HUES64 (cell line): ENCODE data around the gene TMEM121. TPM values are rescaled to one million over a fixed set of nuclear protein-coding genes. Genes with fewer than 3 reads are reported as not detected.

Experiments used
- H3K27ac ChIP-seq: 2 replicates; pipeline ENCODE4 v1.7.0; 2013; ENCODE audit warnings: low read depth, low read length, inconsistent platforms
- H3K27me3 ChIP-seq: 2 replicates; pipeline ENCODE4 v1.6.1; 2013; ENCODE audit warnings: mild to moderate bottlenecking, low read length; ENCODE audit not compliant: insufficient read depth
- H3K36me3 ChIP-seq: 2 replicates; pipeline ENCODE4 v1.6.1; 2013; ENCODE audit warnings: mild to moderate bottlenecking, low read length; ENCODE audit not compliant: insufficient read depth
- H3K4me1 ChIP-seq: 2 replicates; pipeline ENCODE4 v1.6.1; 2013; ENCODE audit warnings: mild to moderate bottlenecking, low read length, moderate library complexity; ENCODE audit not compliant: insufficient read depth
- H3K4me3 ChIP-seq: 2 replicates; pipeline ENCODE4 v1.5.1; 2013; ENCODE audit warnings: mild to moderate bottlenecking, low read length, moderate library complexity
- H3K9ac ChIP-seq: 2 replicates; pipeline ENCODE4 v1.6.1; 2013; ENCODE audit warnings: mild to moderate bottlenecking, low read depth, low read length
- H3K9me3 ChIP-seq: 2 replicates; pipeline ENCODE4 v1.6.1; 2013; ENCODE audit warnings: low read depth, low read length; ENCODE audit not compliant: insufficient read depth
- WGBS: fragments of 150-250, 120-280 bp; methylation state at CpG from one replicate; pipeline ENCODE4 v1.1.7; 2013; ENCODE audit warnings: missing lambda C conversion rate; 5-methylcytosine and 5-hydroxymethylcytosine counted together
- polyA plus RNA-seq, 2 experiments: library from polyadenylated mRNA; stranded (reverse); fragments of 50-300 nt; gene quantifications; one replicate each; pipeline ENCODE4 v1.2.3, GENCODE V29; 2013

TMEM121 gene
- polyA plus RNA-seq (2013, experiment 1 of 2): 1.0 TPM
- polyA plus RNA-seq (2013, experiment 2 of 2): 1.7 TPM

- Histone ChIP-seq H3K9ac (no peak within 1 kb of the TSS), H3K4me1 (no peaks in the 10 kb centered on the region), H3K9me3 (peaks cover 4% of the 10 kb centered on the region; the same call in 1 of the 2 replicates), H3K4me3 (peak within 1 kb of the TSS; percentile 31), H3K27me3 (peaks cover 53% of the 10 kb centered on the region), H3K27ac (no peak within 1 kb of the TSS), H3K36me3 (no peaks in the 10 kb centered on the region)
- WGBS: 4% methylated on average over 88 of the region's 88 CpGs
Observed at GRCh38 chr14:105525861-105526775, at the start of gene TMEM121. TMEM121 (plus strand) TSS chr14:105526583; CDS start chr14:105528835, 2,252 bp downstream.

- Histone ChIP-seq H3K27ac (no peak overlapping the region), H3K9me3 (no peaks in the 10 kb centered on the region), H3K4me1 (peaks cover 5% of the 10 kb centered on the region), H3K27me3 (peaks cover 73% of the 10 kb centered on the region), H3K36me3 (no peaks in the 10 kb centered on the region), H3K9ac (no peak overlapping the region), H3K4me3 (no peak overlapping the region)
- 70% methylated on average over 16 of the region's 16 CpGs for WGBS
Observed at GRCh38 chr14:105476831-105477659, 49.3 kb upstream of the TMEM121 start.

GRCh38 chr14:105477660-105478397 is 48.6 kb upstream of the TMEM121 start:
- H3K9ac ChIP-seq: no peak overlapping the region
- H3K4me1 ChIP-seq: peaks cover 9% of the 10 kb centered on the region
- H3K27ac ChIP-seq: no peak overlapping the region
- H3K36me3 ChIP-seq: no peaks in the 10 kb centered on the region
- peaks cover 81% of the 10 kb centered on the region for H3K27me3 ChIP-seq
- WGBS: 13% methylated on average over 52 of the region's 56 CpGs
- H3K9me3 ChIP-seq: no peaks in the 10 kb centered on the region
- no peak overlapping the region for H3K4me3 ChIP-seq

- H3K4me3 ChIP-seq: no peak overlapping the region
- no peak overlapping the region for H3K9ac ChIP-seq
- H3K36me3 ChIP-seq: no peaks in the 10 kb centered on the region
- H3K27ac ChIP-seq: no peak overlapping the region
- 6% methylated on average over 73 of the region's 81 CpGs for WGBS
- no peaks in the 10 kb centered on the region for H3K9me3 ChIP-seq
- H3K27me3 ChIP-seq: peaks cover 87% of the 10 kb centered on the region
- peaks cover 9% of the 10 kb centered on the region for H3K4me1 ChIP-seq
Observed at GRCh38 chr14:105478398-105479251, 47.8 kb upstream of the TMEM121 start.

- Histone ChIP-seq H3K36me3 (no peaks in the 10 kb centered on the region), H3K4me1 (peaks cover 9% of the 10 kb centered on the region), H3K9ac (no peak overlapping the region), H3K27ac (no peak overlapping the region), H3K27me3 (peaks cover 97% of the 10 kb centered on the region), H3K4me3 (peak overlapping the region; percentile 19; the same call in 1 of the 2 replicates), H3K9me3 (no peaks in the 10 kb centered on the region)
- 44% methylated on average over 34 of the region's 34 CpGs for WGBS
Observed at GRCh38 chr14:105479431-105480158, 46.8 kb upstream of the TMEM121 start.

- 68% methylated on average over 15 of the region's 15 CpGs for WGBS
- Histone ChIP-seq H3K9me3 (no peaks in the 10 kb centered on the region), H3K4me1 (peaks cover 9% of the 10 kb centered on the region), H3K27me3 (peaks cover 97% of the 10 kb centered on the region), H3K27ac (no peak overlapping the region), H3K9ac (no peak overlapping the region), H3K36me3 (no peaks in the 10 kb centered on the region), H3K4me3 (no peak overlapping the region)
Observed at GRCh38 chr14:105480199-105480746, 46.1 kb upstream of the TMEM121 start.

GRCh38 chr14:105480807-105481801 is 45.3 kb upstream of the TMEM121 start:
- WGBS: 11% methylated on average over 29 of the region's 35 CpGs
- Histone ChIP-seq H3K27ac (no peak overlapping the region), H3K4me1 (peaks cover 9% of the 10 kb centered on the region), H3K27me3 (peaks cover 97% of the 10 kb centered on the region), H3K4me3 (peak overlapping the region; percentile 12; the same call in 1 of the 2 replicates), H3K9me3 (no peaks in the 10 kb centered on the region), H3K9ac (peak overlapping the region; percentile 65), H3K36me3 (no peaks in the 10 kb centered on the region)

GRCh38 chr14:105481886-105482457 is 44.4 kb upstream of the TMEM121 start:
- Histone ChIP-seq H3K4me1 (peaks cover 9% of the 10 kb centered on the region), H3K27me3 (peaks cover 97% of the 10 kb centered on the region), H3K9ac (peak overlapping the region; percentile 55), H3K4me3 (no peak overlapping the region), H3K9me3 (no peaks in the 10 kb centered on the region), H3K36me3 (no peaks in the 10 kb centered on the region), H3K27ac (no peak overlapping the region)
- WGBS: 7% methylated on average over 18 of the region's 18 CpGs
